ENCODE measurements around the gene RELN.

GRCh38 chr7:103445228-103446048 is 544.0 kb downstream of the RELN start:
- TF ChIP-seq CTCF (IDR thresholded peaks at IDR 0.05), result no peak
- TF ChIP-seq EZH2 (IDR thresholded peaks at IDR 0.05; ENCODE audit: borderline replicate concordance, insufficient read depth, low read depth, low read length, poor library complexity, severe bottlenecking), result no peak

All from B cell (primary cell).